Measurements from ENCODE around the gene DUSP10. TPM values are rescaled to one million over a fixed set of nuclear protein-coding genes. Genes with fewer than 3 reads are reported as not detected.

The DUSP10 gene
- total RNA-seq, 1 donor from 2014 or later = 65.8 TPM

DNA sequence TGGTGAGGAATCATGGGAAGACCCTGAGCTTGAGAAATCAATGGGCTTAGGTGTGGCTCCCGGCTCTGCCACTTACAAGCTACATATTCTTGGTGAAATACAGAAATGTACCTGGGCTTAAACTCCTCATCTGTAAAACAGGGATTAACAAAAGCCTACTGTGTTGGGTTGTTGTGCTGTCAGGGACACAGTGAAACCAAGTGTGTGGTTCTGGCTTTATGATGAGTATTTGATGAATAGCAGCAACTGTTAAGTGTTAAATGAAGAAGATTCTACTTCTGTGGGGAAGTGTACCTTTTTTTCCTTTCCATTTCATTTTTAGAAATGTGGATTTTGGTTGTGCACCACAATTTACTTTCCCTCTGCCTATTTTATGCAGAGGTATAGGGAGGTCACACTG is 41.1 kb upstream of the DUSP10 start:
- Histone ChIP-seq H3K36me3 (ENCODE audit: control insufficient read depth, insufficient read depth, low read length) (no peaks in the 10 kb centered on the region), H3K27me3 (ENCODE audit: control insufficient read depth, insufficient read depth, low read length) (no peaks in the 10 kb centered on the region), H3K4me3 (ENCODE audit: low read depth, low read length) (no peak overlapping the region)
- TF ChIP-seq, protein P1, sequence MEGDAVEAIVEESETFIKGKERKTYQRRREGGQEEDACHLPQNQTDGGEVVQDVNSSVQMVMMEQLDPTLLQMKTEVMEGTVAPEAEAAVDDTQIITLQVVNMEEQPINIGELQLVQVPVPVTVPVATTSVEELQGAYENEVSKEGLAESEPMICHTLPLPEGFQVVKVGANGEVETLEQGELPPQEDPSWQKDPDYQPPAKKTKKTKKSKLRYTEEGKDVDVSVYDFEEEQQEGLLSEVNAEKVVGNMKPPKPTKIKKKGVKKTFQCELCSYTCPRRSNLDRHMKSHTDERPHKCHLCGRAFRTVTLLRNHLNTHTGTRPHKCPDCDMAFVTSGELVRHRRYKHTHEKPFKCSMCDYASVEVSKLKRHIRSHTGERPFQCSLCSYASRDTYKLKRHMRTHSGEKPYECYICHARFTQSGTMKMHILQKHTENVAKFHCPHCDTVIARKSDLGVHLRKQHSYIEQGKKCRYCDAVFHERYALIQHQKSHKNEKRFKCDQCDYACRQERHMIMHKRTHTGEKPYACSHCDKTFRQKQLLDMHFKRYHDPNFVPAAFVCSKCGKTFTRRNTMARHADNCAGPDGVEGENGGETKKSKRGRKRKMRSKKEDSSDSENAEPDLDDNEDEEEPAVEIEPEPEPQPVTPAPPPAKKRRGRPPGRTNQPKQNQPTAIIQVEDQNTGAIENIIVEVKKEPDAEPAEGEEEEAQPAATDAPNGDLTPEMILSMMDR (IDR thresholded peaks at IDR 0.05; ENCODE audit: insufficient read depth, low read length, poor library complexity, severe bottlenecking) = no peak
- no peak for DNase-seq (ENCODE audit: low read depth)

DNA sequence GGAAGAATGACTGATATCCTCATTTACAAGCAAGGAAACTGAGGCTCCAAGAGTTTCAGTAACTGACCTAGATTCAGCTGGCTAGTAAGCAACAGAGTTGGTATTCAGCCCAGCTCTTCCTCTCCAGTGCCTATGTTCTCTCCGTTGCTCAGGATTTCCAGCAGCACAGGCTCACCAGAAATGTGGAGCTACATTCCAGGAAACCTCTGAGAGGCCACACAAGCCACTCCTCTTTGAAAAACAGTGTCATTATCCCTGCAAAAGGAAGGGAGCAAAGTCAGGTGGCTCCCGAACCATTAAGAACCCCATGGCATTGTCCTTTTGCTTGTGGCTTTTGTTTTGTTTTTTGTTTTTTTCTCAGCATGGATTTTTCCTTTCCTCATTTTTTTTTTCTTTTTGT is 40.6 kb upstream of the DUSP10 start:
- DNase-seq (ENCODE audit: low read depth) = no peak
- TF ChIP-seq, protein P1 (IDR thresholded peaks at IDR 0.05; ENCODE audit: insufficient read depth, low read length, poor library complexity, severe bottlenecking) = no peak
- H3K27me3 ChIP-seq (ENCODE audit: control insufficient read depth, insufficient read depth, low read length) = no peaks in the 10 kb centered on the region

DNA sequence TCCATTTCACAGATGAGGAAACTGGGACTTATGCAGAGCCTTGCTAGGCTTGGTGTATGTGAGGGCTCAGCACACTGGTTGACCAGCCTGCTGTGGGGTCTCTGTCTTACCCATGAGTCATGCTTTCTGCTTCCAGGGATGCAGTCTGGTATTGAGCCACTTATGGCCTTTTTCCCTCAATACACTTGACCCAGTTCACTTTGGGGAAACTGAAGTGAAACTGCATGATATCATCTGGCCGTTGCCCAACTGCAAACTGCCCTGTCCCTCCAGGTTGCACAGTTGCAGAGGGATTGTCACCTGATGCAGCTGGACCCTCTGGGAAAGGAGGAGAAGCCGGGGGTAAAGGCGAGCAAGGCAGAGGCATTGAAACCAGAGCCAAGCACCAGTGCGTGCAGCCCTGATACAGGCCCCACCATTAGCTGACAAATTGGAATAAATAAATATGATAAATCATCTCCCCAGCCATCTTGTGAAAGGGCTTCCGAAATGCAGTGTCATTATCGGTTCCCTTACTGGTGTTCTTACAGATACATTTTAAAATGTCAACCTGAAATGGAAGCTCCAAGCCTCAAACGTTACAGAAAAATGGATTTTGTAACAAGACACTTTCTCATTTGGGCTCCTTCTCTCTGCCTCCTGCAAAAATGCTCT is 39.3 kb upstream of the DUSP10 start:
- no peak overlapping the region for H3K4me3 ChIP-seq (ENCODE audit: low read depth, low read length)
- TF ChIP-seq, protein P1 (IDR thresholded peaks at IDR 0.05; ENCODE audit: insufficient read depth, low read length, poor library complexity, severe bottlenecking) = no peak
- H3K27me3 ChIP-seq (ENCODE audit: control insufficient read depth, insufficient read depth, low read length) = no peaks in the 10 kb centered on the region
- no peaks in the 10 kb centered on the region for H3K36me3 ChIP-seq (ENCODE audit: control insufficient read depth, insufficient read depth, low read length)
- DNase-seq (ENCODE audit: low read depth) = no peak

More for the DNA sequence above, 40.6 kb upstream of the DUSP10 start:
- Histone ChIP-seq H3K36me3 (ENCODE audit: control insufficient read depth, insufficient read depth, low read length) (no peaks in the 10 kb centered on the region), H3K4me3 (ENCODE audit: low read depth, low read length) (no peak overlapping the region)

DNA sequence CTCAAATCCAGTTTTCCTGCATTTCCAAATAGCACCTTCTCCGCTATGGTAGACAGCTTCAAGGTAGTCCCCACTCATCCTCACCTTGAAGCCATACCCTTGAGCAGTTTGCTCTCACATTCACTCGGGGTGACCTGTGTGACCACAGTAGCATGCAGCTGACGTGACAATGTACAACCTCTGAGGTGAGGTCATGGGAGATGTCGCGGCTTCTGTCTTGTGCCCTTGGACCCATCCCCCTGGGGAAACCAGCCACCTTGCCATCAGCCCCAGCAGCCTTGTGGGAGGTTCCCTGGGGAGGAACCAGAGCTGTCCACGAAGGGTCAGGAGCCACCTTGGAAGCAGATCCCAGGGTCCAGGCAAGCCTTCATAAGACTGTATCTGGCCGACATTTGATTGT is 38.3 kb upstream of the DUSP10 start:
- DNase-seq (ENCODE audit: low read depth) = no peak
- no peaks in the 10 kb centered on the region for H3K36me3 ChIP-seq (ENCODE audit: control insufficient read depth, insufficient read depth, low read length)
- TF ChIP-seq, protein P1 (IDR thresholded peaks at IDR 0.05; ENCODE audit: insufficient read depth, low read length, poor library complexity, severe bottlenecking) = no peak
- no peak overlapping the region for H3K4me3 ChIP-seq (ENCODE audit: low read depth, low read length)
- no peaks in the 10 kb centered on the region for H3K27me3 ChIP-seq (ENCODE audit: control insufficient read depth, insufficient read depth, low read length)

DNA sequence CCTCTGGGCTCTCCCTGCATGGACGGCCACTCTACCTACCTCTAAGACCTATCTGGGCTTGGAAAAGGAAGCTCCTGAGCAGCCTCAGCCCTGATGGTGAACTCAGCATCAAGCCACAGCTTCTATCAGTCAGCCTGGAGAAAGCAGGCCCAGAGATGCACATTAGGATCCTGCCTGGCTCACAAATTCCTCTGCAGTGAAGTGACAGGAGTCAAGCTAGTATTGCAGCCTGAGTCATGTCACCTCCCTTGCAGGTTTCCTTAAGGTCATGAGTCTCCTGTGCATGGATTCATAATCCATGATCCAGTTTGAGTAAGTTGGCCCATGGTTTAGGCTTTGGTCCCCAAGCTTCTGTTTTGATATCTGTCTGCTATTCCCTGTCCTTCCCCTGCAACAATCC is 37.9 kb upstream of the DUSP10 start:
- TF ChIP-seq, protein P1 (IDR thresholded peaks at IDR 0.05; ENCODE audit: insufficient read depth, low read length, poor library complexity, severe bottlenecking) = no peak
- no peaks in the 10 kb centered on the region for H3K27me3 ChIP-seq (ENCODE audit: control insufficient read depth, insufficient read depth, low read length)
- no peak overlapping the region for H3K4me3 ChIP-seq (ENCODE audit: low read depth, low read length)
- no peak for DNase-seq (ENCODE audit: low read depth)
- no peaks in the 10 kb centered on the region for H3K36me3 ChIP-seq (ENCODE audit: control insufficient read depth, insufficient read depth, low read length)

DNA sequence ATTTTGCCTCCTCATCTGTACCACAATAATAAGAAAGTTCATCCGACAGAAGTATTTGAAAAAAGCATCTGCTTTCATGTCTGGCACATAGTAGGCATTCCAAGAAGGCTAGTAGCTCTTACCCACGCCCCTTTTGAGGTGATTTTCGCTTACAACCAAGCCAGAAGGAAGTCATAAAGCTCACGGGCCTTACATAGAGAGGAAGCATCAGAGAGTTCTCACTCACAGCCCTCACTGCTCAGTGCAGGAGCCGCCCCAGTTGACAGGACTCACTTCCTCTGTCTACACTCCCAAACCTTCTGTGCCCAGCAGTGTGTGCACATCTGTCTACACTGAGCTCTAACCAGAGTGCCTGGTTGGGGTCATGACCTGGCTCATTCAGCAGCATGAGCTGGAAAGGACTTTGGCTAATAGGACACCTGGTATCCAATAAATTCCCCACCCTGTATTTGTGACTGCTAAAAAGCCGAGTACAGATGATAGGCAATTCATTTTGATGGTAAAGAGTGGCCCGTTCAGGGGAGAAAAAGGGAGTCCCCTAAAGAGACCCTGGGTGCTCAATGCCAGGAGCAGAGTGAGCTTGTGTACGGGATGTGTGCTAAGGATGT is 36.8 kb upstream of the DUSP10 start:
- H3K27me3 ChIP-seq (ENCODE audit: control insufficient read depth, insufficient read depth, low read length) = no peaks in the 10 kb centered on the region
- TF ChIP-seq, protein P1 (IDR thresholded peaks at IDR 0.05; ENCODE audit: insufficient read depth, low read length, poor library complexity, severe bottlenecking) = no peak
- no peak overlapping the region for H3K4me3 ChIP-seq (ENCODE audit: low read depth, low read length)
- no peaks in the 10 kb centered on the region for H3K36me3 ChIP-seq (ENCODE audit: control insufficient read depth, insufficient read depth, low read length)
- no peak for DNase-seq (ENCODE audit: low read depth)

Measured in kidney epithelial cell (primary cell).